Left lung (tissue), 10 donors: ENCODE measurements around the gene CCNO. TPM values are rescaled to one million over a fixed set of nuclear protein-coding genes. Genes with fewer than 3 reads are reported as not detected.
A peak's percentile ranks its signal among the peaks of the same experiment; 100 is the strongest.

Experiments
- ATAC-seq: fragments of 200-7000 bp; cut with Tn5 transposase; one replicate; pipeline ENCODE4 v1.9.1; 2020; ENCODE audit warnings: moderate library complexity
- DNase-seq, 4 donors: peaks; one replicate each; pipeline ENCODE4 v3.0.0-alpha.2; 2013 to 2020
- H3K27ac ChIP-seq, 2 donors: fragments of 200-600 bp; sonication (generic) in 1 of 2; one replicate each; pipeline versions ENCODE4 v1.5.0 to v1.8.0; 2020 to 2021
- H3K27me3 ChIP-seq, 2 donors: fragments of 200-600 bp; sonication (generic) in 1 of 2; one replicate each; pipeline versions ENCODE4 v1.5.0 to v1.8.0; 2020 to 2021
- H3K36me3 ChIP-seq, 2 donors: fragments of 200-600 bp; sonication (generic) in 1 of 2; one replicate each; pipeline versions ENCODE4 v1.5.0 to v1.8.0; 2020 to 2021
- H3K4me1 ChIP-seq, 2 donors: fragments of 200-600 bp; one replicate each; pipeline ENCODE4 v1.8.0; 2021
- H3K4me3 ChIP-seq, 2 donors: fragments of 200-600 bp; sonication (generic) in 1 of 2; one replicate each; pipeline versions ENCODE4 v1.5.0 to v1.8.0; 2020 to 2021; ENCODE audit warnings: mild to moderate bottlenecking in 1 of 2
- H3K9me3 ChIP-seq, 2 donors: fragments of 200-600 bp; sonication (generic) in 1 of 2; one replicate each; pipeline versions ENCODE4 v1.5.0 to v1.8.0; 2020 to 2021
- intact Hi-C, 2 donors: fragments of 100-400 bp; cut with DNase I; formaldehyde crosslinking; loops; one replicate each; pipeline versions ENCODE4 v1.11.2 to v1.14.2; 2022
- polyA plus RNA-seq, 6 donors: library from polyadenylated mRNA; unstranded; fragments of 120-200 nt; gene quantifications; one replicate each; pipeline ENCODE4 v1.2.1, GENCODE V29; 2013; ENCODE audit not compliant: insufficient read length in 6 of 6
- total RNA-seq, 2 donors: library from RNA; stranded (reverse); fragmentation: NEBNext Ultra II Directional; extraction: Animal tissue kit (Norgen Biotek cat#: 25700); gene quantifications; one replicate each; pipeline ENCODE4 v1.2.1, GENCODE V29; 2021
- TF ChIP-seq, protein P1 (sequence below), 2 donors: fragments of 200-600 bp; sonication (generic) in 1 of 2; IDR thresholded peaks; one replicate each; pipeline versions ENCODE4 v1.5.0 to v1.8.0; 2021; ENCODE audit warnings: antibody characterized with exemption in 2 of 2
- donor health status: DM: no; HTN: yes; CAD: no.
- donor health status: DM: no; HTN: no; CAD: no.

CCNO gene
- total and polyA plus RNA-seq, 8 donors = 0.23 to 8.4 (median 4.2) TPM

- peaks cover 68 to 98% of the 10 kb centered on the region in 2 donors for H3K27me3 ChIP-seq
- H3K4me1 ChIP-seq = no peaks in the 10 kb centered on the region
- no peaks in the 10 kb centered on the region for H3K9me3 ChIP-seq
- DNase-seq (no peak), ATAC-seq (no peak)
- H3K27ac ChIP-seq = no peak overlapping the region
- H3K36me3 ChIP-seq = no peaks in the 10 kb centered on the region
- TF ChIP-seq, protein P1, sequence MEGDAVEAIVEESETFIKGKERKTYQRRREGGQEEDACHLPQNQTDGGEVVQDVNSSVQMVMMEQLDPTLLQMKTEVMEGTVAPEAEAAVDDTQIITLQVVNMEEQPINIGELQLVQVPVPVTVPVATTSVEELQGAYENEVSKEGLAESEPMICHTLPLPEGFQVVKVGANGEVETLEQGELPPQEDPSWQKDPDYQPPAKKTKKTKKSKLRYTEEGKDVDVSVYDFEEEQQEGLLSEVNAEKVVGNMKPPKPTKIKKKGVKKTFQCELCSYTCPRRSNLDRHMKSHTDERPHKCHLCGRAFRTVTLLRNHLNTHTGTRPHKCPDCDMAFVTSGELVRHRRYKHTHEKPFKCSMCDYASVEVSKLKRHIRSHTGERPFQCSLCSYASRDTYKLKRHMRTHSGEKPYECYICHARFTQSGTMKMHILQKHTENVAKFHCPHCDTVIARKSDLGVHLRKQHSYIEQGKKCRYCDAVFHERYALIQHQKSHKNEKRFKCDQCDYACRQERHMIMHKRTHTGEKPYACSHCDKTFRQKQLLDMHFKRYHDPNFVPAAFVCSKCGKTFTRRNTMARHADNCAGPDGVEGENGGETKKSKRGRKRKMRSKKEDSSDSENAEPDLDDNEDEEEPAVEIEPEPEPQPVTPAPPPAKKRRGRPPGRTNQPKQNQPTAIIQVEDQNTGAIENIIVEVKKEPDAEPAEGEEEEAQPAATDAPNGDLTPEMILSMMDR (IDR thresholded peaks at IDR 0.05) = no peak
- intact Hi-C loops = no loop called here
- no peak overlapping the region for H3K4me3 ChIP-seq
Measured at GRCh38 chr5:55188656-55189540, 44.5 kb downstream of the CCNO start.

DNA sequence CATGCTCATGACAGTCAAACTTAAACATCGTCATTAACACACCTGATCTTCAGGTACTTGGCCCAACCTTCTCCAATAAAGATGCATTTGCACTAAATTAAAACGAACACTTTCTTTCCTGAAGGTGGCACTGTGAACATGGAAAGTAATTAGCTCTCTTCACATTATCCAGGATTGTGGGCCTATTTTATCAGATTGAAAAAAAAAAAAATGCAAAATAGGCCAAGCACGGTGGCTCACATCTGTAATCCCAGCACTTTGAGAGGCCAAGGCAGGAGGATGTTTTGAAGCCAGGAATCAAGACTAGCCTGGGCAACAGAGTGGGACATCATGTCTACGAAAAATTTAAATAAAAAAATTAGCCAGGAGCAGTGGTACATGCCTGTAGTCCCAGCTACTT is 46.0 kb downstream of the CCNO start:
- DNase-seq (no peak), ATAC-seq (peak; percentile 50)
- intact Hi-C loops = no loop called here
- TF ChIP-seq, protein P1 (IDR thresholded peaks at IDR 0.05) = no peak
- no peaks in the 10 kb centered on the region for H3K36me3 ChIP-seq
- H3K9me3 ChIP-seq = no peaks in the 10 kb centered on the region
- no peaks in the 10 kb centered on the region for H3K4me1 ChIP-seq
- H3K27me3 ChIP-seq = peaks cover 68 to 98% of the 10 kb centered on the region in 2 donors
- no peak overlapping the region for H3K27ac ChIP-seq
- no peak overlapping the region for H3K4me3 ChIP-seq

Other genes with a start within 250 kb of the CCNO start
- gene ESM1, start 248.0 kb downstream of the CCNO start, total RNA-seq = 1 to 10 TPM; 1.8 to 5.4 TPM
- gene ESM1, start 248.0 kb downstream of the CCNO start, polyA plus RNA-seq = 1 to 10 TPM; 4.0 to 9.5 (median 6.0) TPM
- gene GZMK, start 209.4 kb downstream of the CCNO start, total RNA-seq = 1 to 10 TPM in 1 of 2 donors, under 1 TPM in 1; 0.61 to 2.5 TPM
- 1 to 10 TPM in 2 of 6 donors, under 1 TPM in 4; 0.26 to 1.4 (median 0.59) TPM for gene GZMK, start 209.4 kb downstream of the CCNO start, polyA plus RNA-seq
- gene GZMA, start 131.0 kb downstream of the CCNO start, total RNA-seq = 1 to 10 TPM; 4.0 to 6.3 TPM
- 1 to 10 TPM; 1.8 to 5.0 (median 2.9) TPM for gene GZMA, start 131.0 kb downstream of the CCNO start, polyA plus RNA-seq
- gene GPX8, start 73.4 kb downstream of the CCNO start, total RNA-seq = 10 to 100 TPM; 28.0 to 49.6 TPM
- gene GPX8, start 73.4 kb downstream of the CCNO start, polyA plus RNA-seq = 10 to 100 TPM; 62.1 to 71.9 (median 69.1) TPM
- gene CDC20B, start 60.4 kb downstream of the CCNO start, total RNA-seq = not detected
- gene CDC20B, start 60.4 kb downstream of the CCNO start, polyA plus RNA-seq = 10 to 100 TPM in 4 of 6 donors, 1 to 10 TPM in 2; 6.6 to 21.8 (median 16.6) TPM
- gene MCIDAS, start 6.3 kb downstream of the CCNO start, total RNA-seq = not detected
- 1 to 10 TPM in 4 of 6 donors, under 1 TPM in 2; 0.51 to 2.1 (median 1.4) TPM for gene MCIDAS, start 6.3 kb downstream of the CCNO start, polyA plus RNA-seq
- gene DHX29, start 74.1 kb upstream of the CCNO start, total RNA-seq = 10 to 100 TPM; 26.4 to 26.9 TPM
- 10 to 100 TPM; 29.2 to 36.4 (median 33.3) TPM for gene DHX29, start 74.1 kb upstream of the CCNO start, polyA plus RNA-seq
- gene MTREX, start 74.4 kb upstream of the CCNO start, total RNA-seq = 10 to 100 TPM; 48.8 to 61.1 TPM
- 100 to 1,000 TPM in 2 of 6 donors, 10 to 100 TPM in 4; 83.1 to 112 (median 92.1) TPM for gene MTREX, start 74.4 kb upstream of the CCNO start, polyA plus RNA-seq